GM21786 (cell line): Measurements from ENCODE around the gene RBFOX2.

ENCODE experiments used
- ATAC-seq: cut with Tn5 transposase; IDR thresholded peaks from one replicate; pipeline ENCODE4 v1.9.1; 2021; ENCODE audit not compliant: unreplicated experiment

The RBFOX2 gene

GRCh38 chr22:35978201-35978600 lies 50.4 kb downstream of the RBFOX2 start:
- no peak for ATAC-seq

- ATAC-seq: no peak
Observed at GRCh38 chr22:35977136-35977535, 51.5 kb downstream of the RBFOX2 start.

- ATAC-seq: no peak
Observed at GRCh38 chr22:35973388-35973787, 55.2 kb downstream of the RBFOX2 start.

GRCh38 chr22:35972559-35972958 lies 56.1 kb downstream of the RBFOX2 start:
- ATAC-seq: no peak

GRCh38 chr22:35971456-35972119 lies 57.0 kb downstream of the RBFOX2 start:
- no peak for ATAC-seq

GRCh38 chr22:35970616-35971455 lies 57.8 kb downstream of the RBFOX2 start:
- ATAC-seq: no peak

GRCh38 chr22:35967046-35967397 lies 61.6 kb downstream of the RBFOX2 start:
- ATAC-seq: no peak

GRCh38 chr22:35966314-35967045 lies 62.1 kb downstream of the RBFOX2 start:
- ATAC-seq: no peak

GRCh38 chr22:35963237-35963810 lies 65.3 kb downstream of the RBFOX2 start:
- ATAC-seq: no peak

GRCh38 chr22:35961480-35962295 lies 66.9 kb downstream of the RBFOX2 start:
- ATAC-seq: no peak

- ATAC-seq: no peak
Observed at GRCh38 chr22:35960854-35961253, 67.8 kb downstream of the RBFOX2 start.

- ATAC-seq: no peak
Observed at GRCh38 chr22:35959121-35959800, 69.4 kb downstream of the RBFOX2 start.

GRCh38 chr22:35958334-35958733 lies 70.3 kb downstream of the RBFOX2 start:
- ATAC-seq: no peak

GRCh38 chr22:35957589-35957988 lies 71.0 kb downstream of the RBFOX2 start:
- ATAC-seq: no peak

GRCh38 chr22:35956850-35957249 lies 71.8 kb downstream of the RBFOX2 start:
- no peak for ATAC-seq

GRCh38 chr22:35955546-35955945 lies 73.1 kb downstream of the RBFOX2 start:
- no peak for ATAC-seq

- ATAC-seq: no peak
Observed at GRCh38 chr22:35952576-35952975, 76.0 kb downstream of the RBFOX2 start.

- ATAC-seq: no peak
Observed at GRCh38 chr22:35950262-35950661, 78.4 kb downstream of the RBFOX2 start.

GRCh38 chr22:35949243-35949642 lies 79.4 kb downstream of the RBFOX2 start:
- ATAC-seq: no peak

GRCh38 chr22:35947794-35948425 lies 80.7 kb downstream of the RBFOX2 start:
- no peak for ATAC-seq
